Islet precursor cell (in vitro differentiated cells): ENCODE measurements around the gene LARGE1.

Experiments used
- DNase-seq: peaks from one replicate; pipeline ENCODE4 v3.0.0-alpha.2; 2018

LARGE1 gene

GRCh38 chr22:33654173-33654895, 265.9 kb downstream of the LARGE1 start:
- DNase-seq: no peak

- no peak for DNase-seq
Observed at GRCh38 chr22:33653532-33654063, 266.7 kb downstream of the LARGE1 start.

- DNase-seq: peak; percentile 81
Observed at GRCh38 chr22:33652615-33653014, 267.7 kb downstream of the LARGE1 start.

- DNase-seq: no peak
Observed at GRCh38 chr22:33650244-33650643, 270.0 kb downstream of the LARGE1 start.

- DNase-seq: no peak
Observed at GRCh38 chr22:33648478-33648877, 271.8 kb downstream of the LARGE1 start.

GRCh38 chr22:33640900-33641299, 279.4 kb downstream of the LARGE1 start:
- no peak for DNase-seq

- no peak for DNase-seq
Observed at GRCh38 chr22:33639588-33640254, 280.6 kb downstream of the LARGE1 start.

- no peak for DNase-seq
Observed at GRCh38 chr22:33635766-33636165, 284.5 kb downstream of the LARGE1 start.

GRCh38 chr22:33631777-33632176, 288.5 kb downstream of the LARGE1 start:
- DNase-seq: no peak

GRCh38 chr22:33625959-33626358, 294.3 kb downstream of the LARGE1 start:
- no peak for DNase-seq

GRCh38 chr22:33620085-33620484, 300.2 kb downstream of the LARGE1 start:
- DNase-seq: no peak

- no peak for DNase-seq
Observed at GRCh38 chr22:33606504-33606903, 313.8 kb downstream of the LARGE1 start.

GRCh38 chr22:33605666-33606065, 314.6 kb downstream of the LARGE1 start:
- DNase-seq: no peak

- DNase-seq: no peak
Observed at GRCh38 chr22:33605221-33605620, 315.1 kb downstream of the LARGE1 start.

GRCh38 chr22:33601062-33601461, 319.2 kb downstream of the LARGE1 start:
- no peak for DNase-seq

- DNase-seq: no peak
Observed at GRCh38 chr22:33600595-33600994, 319.7 kb downstream of the LARGE1 start.

- DNase-seq: no peak
Observed at GRCh38 chr22:33600113-33600512, 320.2 kb downstream of the LARGE1 start.

DNA sequence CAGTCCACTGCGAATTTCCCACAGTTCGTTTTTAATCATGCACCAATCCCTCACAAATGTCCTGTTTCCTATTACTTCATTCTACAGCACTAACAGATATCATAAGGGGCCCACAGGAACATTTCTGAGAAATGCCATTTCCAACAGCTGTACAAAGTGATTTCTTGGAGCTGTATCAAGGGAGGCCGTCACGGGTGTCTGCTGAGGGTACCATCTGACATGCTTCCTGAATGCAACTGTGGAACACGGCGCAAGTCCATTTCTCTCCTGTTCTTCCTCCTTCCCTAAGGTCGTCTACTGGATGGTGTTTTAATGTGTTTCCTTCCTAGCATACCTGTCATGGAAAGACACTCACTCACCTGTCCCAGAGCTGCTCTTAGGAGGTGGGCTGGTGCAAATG, 320.7 kb downstream of the LARGE1 start:
- DNase-seq: no peak

GRCh38 chr22:33598821-33599220, 321.5 kb downstream of the LARGE1 start:
- DNase-seq: no peak

DNA sequence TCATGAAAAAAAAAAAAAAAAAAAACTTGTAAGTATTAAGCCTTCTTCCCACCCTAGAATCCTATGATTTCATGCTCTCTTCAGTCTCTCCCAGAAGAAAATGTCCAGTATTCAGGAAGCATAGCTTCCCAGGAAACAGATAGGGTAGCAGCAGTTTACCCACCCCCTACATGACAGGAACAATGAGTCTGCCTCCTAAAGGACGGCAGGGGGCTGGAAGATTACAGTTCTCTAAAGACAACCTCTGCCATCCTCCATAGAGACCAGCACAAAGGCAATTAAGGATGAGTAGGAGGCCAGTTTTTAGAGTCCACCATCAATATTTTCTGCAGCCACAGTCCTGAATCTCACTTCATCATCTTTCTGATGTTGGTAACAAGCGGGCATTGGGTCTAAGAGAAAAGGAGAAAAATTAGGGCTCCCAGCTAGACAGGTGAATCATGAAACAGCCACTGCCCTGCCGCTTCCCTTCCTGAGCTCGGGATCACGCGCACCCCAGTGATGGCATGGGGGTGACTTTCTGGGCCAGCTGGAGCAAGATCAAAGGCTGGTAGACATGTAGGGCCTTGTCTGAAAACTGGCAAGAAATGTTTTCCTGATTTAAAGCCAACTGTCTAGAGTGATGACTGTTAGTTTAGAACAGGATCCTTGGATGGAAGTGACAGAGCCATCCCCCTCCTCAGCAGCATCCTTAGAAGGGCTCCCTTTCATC, 322.8 kb downstream of the LARGE1 start:
- DNase-seq: peak; percentile 31

DNA sequence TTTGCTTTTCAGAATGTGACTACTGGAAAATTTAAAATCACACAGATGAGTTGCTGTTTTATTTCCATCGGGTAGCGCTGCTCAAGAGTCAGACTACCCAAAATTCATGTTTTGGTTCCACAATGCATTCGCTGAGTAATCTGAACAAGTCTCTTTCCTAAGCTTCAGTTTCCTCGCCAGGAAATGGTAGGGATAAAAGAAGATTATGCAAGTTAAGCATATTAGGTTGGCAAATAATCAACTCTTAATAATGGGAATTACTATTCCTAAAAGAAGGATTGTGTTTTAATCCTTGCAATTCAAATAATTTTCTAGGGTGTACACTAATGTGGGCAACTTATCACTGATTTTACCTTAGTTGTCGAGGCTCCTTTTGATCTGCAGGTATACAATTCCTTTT, 326.5 kb downstream of the LARGE1 start:
- peak; percentile 0 for DNase-seq

GRCh38 chr22:33591946-33592345, 328.3 kb downstream of the LARGE1 start:
- no peak for DNase-seq

DNA sequence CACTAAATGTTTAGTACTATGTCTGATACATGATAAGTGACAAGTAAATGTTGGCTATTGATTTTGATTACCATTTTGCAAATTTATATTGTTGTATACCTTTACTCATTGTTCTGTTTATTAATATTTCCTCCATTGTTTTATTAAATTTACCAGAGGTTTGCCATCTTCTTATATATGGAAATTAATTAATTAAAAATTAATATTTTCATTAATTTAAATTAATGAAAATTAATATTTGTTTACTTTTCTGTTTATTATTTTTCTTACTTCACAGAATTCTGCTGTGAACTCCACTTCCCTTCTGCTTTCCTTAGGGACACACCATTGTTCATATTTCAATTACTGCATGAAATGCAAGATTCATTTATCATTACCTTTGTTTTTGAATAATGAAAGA, 331.0 kb downstream of the LARGE1 start:
- DNase-seq: no peak

DNA sequence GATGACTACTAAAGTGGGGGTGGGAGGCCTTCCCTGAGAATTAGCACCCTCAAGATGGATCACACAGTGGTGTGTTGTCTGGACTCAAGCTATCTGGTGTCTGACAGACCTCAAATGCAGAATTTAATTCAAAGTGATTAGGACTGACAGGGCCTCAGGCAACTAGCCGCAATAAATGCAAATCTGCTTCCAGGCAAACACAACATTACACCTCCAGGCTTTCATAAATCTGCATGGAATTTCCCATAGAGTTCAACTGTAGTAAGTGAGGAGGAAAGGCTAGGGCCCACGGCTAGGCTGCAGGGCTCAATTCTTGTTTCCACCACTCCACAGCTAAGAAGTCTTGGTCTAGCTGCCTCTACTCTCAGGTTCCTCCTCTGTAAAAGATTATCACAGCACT, 331.4 kb downstream of the LARGE1 start:
- DNase-seq: peak; percentile 44
